Activated naive CD8-positive, alpha-beta T cell treated with anti-CD3 and anti-CD28 coated beads, Interleukin-2, amount 50 U/mL, for 24 hours (primary cell): ENCODE data around the gene NUMB.

Experiments
- ATAC-seq: fragments of 150-1000 bp; cut with Tn5 transposase; one replicate; pipeline ENCODE4 v1.10.0; 2021
- DNase-seq: peaks from one replicate; pipeline ENCODE4 v3.0.0; 2021
- H3K27ac Mint-ChIP-seq: one replicate; pipeline ENCODE4 v1.8.0; 2021; ENCODE audit warnings: mild to moderate bottlenecking, mixed read lengths
- H3K27me3 Mint-ChIP-seq: one replicate; pipeline ENCODE4 v1.8.0; 2021; ENCODE audit warnings: mixed read lengths
- H3K36me3 Mint-ChIP-seq: one replicate; pipeline ENCODE4 v1.8.0; 2021; ENCODE audit warnings: low read depth, mixed read lengths
- H3K4me1 Mint-ChIP-seq: one replicate; pipeline ENCODE4 v1.8.0; 2021; ENCODE audit warnings: mixed read lengths
- H3K4me3 Mint-ChIP-seq: one replicate; pipeline ENCODE4 v1.8.0; 2021; ENCODE audit warnings: mild to moderate bottlenecking, moderate library complexity, mixed read lengths
- H3K9me3 Mint-ChIP-seq: one replicate; pipeline ENCODE4 v1.8.0; 2021; ENCODE audit warnings: mixed read lengths

NUMB gene

DNA sequence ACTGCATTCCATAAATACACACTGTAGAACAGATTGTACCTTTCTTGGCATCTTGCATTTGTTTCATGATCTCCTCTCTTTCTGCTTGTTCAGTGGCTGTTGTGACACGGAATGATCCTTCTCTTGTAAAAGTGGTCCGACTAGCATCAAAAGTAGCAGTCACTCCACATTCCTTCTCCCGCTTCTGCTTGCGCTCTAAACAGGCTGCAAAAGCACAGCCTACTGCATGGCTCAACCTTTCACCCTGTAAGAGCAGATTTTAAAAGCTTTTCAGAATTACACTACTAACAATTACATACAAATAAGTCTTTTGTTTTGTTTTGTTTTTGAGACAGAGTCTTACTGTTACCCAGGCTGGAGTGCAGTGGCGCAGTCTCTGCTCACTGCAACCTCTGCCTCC is 171.3 kb downstream of the NUMB start:
- no peak overlapping the region for H3K27ac Mint-ChIP-seq
- peaks cover 28% of the 10 kb centered on the region for H3K4me1 Mint-ChIP-seq
- H3K9me3 Mint-ChIP-seq = no peaks in the 10 kb centered on the region
- peaks cover 40% of the 10 kb centered on the region for H3K36me3 Mint-ChIP-seq
- H3K27me3 Mint-ChIP-seq = no peaks in the 10 kb centered on the region
- DNase-seq = no peak
- no peak for ATAC-seq
- H3K4me3 Mint-ChIP-seq = no peak overlapping the region

DNA sequence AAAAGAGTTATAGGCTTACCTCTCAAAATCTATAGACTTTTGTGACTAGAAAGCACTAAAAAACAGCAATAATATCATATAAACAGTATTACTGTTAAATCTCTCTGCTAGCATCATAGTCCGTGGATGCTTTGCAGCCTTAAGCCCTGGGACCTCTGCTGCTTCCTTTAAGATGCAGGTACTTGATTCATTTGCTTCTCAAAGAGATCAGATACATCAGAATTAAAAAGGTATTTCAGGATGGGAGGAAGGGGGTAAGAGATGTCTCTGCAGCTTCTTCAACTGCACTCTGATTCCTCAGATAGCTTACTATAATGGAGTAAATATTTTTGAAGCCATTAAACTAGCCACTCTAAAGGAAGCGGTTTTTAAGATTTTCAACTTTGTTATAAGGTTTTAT is 171.7 kb downstream of the NUMB start:
- no peak overlapping the region for H3K4me3 Mint-ChIP-seq
- H3K4me1 Mint-ChIP-seq = peaks cover 27% of the 10 kb centered on the region
- no peak overlapping the region for H3K27ac Mint-ChIP-seq
- no peak for ATAC-seq
- H3K27me3 Mint-ChIP-seq = no peaks in the 10 kb centered on the region
- peaks cover 39% of the 10 kb centered on the region for H3K36me3 Mint-ChIP-seq
- no peak for DNase-seq
- H3K9me3 Mint-ChIP-seq = no peaks in the 10 kb centered on the region

DNA sequence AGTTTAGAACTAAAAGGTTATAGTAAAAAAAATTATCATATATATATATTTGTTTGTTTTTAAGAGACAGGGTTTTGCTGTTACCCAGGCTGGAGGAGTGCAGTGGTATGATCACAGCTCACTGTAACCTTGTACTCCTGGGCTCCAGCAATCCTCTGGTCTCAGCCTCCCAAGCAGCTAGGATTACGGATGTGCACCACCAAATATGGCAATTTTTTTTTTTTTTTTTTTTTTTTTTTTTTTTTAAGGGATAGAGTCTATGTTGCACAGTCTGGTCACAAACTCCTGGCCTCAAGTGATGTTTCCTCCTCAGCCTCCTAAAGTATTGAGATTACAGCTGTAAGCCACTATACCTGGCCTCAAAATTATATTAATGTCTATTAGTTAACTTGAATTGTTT is 172.4 kb downstream of the NUMB start:
- Mint-ChIP-seq H3K9me3 (no peaks in the 10 kb centered on the region), H3K27me3 (no peaks in the 10 kb centered on the region), H3K27ac (no peak overlapping the region), H3K4me3 (no peak overlapping the region), H3K4me1 (peaks cover 26% of the 10 kb centered on the region), H3K36me3 (peaks cover 39% of the 10 kb centered on the region)
- ATAC-seq = no peak
- no peak for DNase-seq

DNA sequence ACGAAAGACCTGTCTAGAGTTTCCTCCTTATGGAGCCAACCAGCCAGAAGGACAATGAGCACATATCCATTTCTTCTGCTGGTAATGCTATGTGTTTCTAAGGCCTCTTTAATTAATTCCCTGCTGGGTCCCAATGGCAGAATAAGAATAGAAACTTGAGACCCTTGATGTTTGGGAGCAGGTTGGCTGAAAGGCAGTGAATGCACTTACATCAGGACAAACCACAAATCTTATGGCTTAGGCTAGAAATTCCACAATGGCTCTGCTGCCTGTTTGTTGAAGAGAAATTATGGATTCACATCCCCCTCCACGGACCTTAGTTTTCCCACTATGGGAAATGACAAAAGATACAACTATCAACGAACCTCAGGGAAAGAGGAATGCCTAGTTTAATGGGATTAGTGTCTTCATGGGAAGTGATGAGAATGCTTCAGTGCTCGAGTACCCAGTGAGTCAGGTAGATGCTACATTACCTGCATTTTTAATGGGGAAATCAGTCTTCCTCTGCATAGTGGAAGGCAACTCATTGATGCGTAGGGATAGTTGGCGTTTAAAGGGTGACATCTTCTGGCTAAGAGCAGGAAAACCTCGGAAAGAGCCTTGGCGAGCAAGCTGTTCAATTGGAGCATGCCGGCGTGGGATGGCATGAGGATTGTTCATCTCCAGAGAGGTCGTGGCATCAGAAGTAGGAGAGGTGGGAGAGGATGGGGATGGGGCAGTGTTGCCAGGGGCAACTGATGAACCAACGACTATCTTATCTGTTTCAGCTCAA is 174.6 kb downstream of the NUMB start:
- DNase-seq (no peak), ATAC-seq (no peak)
- Mint-ChIP-seq H3K27me3 (no peaks in the 10 kb centered on the region), H3K27ac (no peak overlapping the region), H3K4me3 (no peak overlapping the region), H3K36me3 (peaks cover 49% of the 10 kb centered on the region), H3K9me3 (no peaks in the 10 kb centered on the region), H3K4me1 (peaks cover 4% of the 10 kb centered on the region)

DNA sequence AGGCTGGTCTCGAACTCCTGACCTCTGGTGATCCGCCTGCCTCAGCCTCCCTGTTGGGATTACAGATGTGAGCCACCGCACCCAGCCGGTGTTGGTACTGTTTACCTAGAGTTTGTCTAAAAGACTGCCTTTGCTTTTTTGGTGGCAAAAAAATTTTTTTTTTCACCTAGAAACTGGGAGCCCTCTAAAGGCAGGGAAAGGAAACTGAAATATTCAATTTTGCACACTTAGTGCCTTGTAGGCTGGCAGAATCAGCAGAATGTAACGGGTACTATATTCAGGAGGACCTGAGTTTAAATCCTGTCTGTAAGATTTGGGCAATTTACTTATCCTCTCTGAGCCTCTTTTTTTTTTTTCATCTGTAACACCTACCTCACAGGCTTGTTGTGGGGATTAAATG is 177.4 kb downstream of the NUMB start:
- no peak overlapping the region for H3K27ac Mint-ChIP-seq
- no peaks in the 10 kb centered on the region for H3K27me3 Mint-ChIP-seq
- no peaks in the 10 kb centered on the region for H3K9me3 Mint-ChIP-seq
- DNase-seq = no peak
- peaks cover 52% of the 10 kb centered on the region for H3K36me3 Mint-ChIP-seq
- H3K4me1 Mint-ChIP-seq = peaks cover 4% of the 10 kb centered on the region
- no peak for ATAC-seq
- H3K4me3 Mint-ChIP-seq = no peak overlapping the region

DNA sequence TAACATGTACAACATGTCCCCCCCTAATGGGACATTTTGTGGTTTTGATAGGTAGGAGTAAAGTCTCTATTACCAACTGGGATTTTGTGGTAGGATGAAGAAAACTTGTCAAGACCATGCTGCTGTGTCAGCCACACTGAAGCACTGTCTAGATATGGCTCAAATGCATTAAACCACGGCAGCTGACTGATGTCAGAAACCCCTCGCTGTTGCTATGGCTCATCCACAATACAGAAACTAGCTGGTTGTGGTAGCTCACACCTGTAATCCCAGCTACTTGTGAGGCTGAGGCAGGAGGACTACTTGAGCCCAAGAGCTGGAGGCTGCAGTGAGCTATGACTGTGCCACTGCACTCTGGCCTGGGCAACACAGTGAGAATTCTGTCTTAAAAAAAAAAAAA is 181.0 kb downstream of the NUMB start:
- DNase-seq = no peak
- Mint-ChIP-seq H3K4me1 (peaks cover 4% of the 10 kb centered on the region), H3K9me3 (no peaks in the 10 kb centered on the region), H3K4me3 (no peak overlapping the region), H3K36me3 (peaks cover 27% of the 10 kb centered on the region), H3K27ac (no peak overlapping the region), H3K27me3 (no peaks in the 10 kb centered on the region)
- ATAC-seq = no peak

DNA sequence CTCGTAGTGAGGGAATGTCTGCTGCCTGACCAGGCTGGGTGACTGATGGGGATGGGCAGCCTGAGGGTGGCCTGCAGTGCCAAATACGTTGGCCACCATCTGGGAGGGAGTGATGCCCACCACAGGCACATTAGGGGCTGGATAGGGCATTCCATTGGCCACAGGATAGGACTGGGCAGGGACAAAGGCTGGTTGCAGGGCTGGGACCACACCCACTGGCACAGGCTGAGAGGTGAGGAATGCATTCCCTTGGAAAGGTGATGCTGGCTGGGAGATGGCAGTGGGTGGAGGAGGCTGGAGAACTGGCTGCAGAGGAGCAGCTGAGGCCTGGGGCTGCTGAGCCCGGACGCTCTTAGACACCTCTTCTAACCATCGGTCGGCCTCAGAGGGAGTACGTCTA is 181.5 kb downstream of the NUMB start:
- Mint-ChIP-seq H3K36me3 (peaks cover 24% of the 10 kb centered on the region), H3K4me1 (peaks cover under 1% of the 10 kb centered on the region), H3K27me3 (no peaks in the 10 kb centered on the region), H3K27ac (no peak overlapping the region), H3K9me3 (no peaks in the 10 kb centered on the region), H3K4me3 (no peak overlapping the region)
- DNase-seq = no peak
- no peak for ATAC-seq

DNA sequence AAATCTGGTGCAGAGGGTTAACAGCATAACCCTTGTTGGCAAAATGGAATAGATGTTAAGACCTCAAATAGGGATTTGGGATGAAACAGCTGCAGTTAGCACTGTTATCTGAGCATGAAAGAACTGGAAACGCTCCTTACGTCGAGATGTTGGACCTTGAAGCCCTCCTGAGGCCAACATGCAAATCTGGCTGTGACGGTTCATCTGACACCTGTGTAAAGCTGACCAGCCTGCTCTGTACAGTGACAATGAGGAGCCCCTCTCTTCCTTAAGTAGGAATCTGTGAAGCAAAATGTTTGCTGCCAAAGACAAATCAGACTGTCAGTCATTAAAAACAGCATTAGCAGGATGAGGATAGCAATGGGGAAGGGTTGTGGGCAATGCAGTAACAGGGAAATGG is 184.5 kb downstream of the NUMB start:
- peaks cover 9% of the 10 kb centered on the region for H3K4me1 Mint-ChIP-seq
- H3K27ac Mint-ChIP-seq = no peak overlapping the region
- ATAC-seq = no peak
- H3K36me3 Mint-ChIP-seq = peaks cover 12% of the 10 kb centered on the region
- no peak overlapping the region for H3K4me3 Mint-ChIP-seq
- no peaks in the 10 kb centered on the region for H3K9me3 Mint-ChIP-seq
- peaks cover 13% of the 10 kb centered on the region for H3K27me3 Mint-ChIP-seq
- DNase-seq = no peak

DNA sequence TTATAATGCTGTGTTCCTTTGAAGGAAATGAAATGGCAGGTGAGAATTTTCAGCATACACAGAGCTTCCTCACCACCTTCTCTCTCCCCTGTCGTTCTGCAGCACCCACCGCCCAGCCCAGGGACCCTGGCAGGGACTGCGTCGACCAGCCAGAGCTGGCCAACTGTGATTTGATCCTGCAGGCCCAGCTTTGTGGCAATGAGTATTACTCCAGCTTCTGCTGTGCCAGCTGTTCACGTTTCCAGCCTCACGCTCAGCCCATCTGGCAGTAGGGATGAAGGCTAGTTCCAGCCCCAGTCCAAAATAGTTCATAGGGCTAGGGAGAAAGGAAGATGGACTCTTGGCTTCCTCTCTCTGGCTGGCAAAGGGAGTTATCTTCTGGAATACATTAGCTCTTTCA is 186.0 kb downstream of the NUMB start:
- Mint-ChIP-seq H3K27ac (no peak overlapping the region), H3K4me3 (no peak overlapping the region), H3K9me3 (no peaks in the 10 kb centered on the region), H3K27me3 (peaks cover 18% of the 10 kb centered on the region), H3K4me1 (peaks cover 9% of the 10 kb centered on the region), H3K36me3 (peaks cover 11% of the 10 kb centered on the region)
- ATAC-seq (no peak), DNase-seq (no peak)

DNA sequence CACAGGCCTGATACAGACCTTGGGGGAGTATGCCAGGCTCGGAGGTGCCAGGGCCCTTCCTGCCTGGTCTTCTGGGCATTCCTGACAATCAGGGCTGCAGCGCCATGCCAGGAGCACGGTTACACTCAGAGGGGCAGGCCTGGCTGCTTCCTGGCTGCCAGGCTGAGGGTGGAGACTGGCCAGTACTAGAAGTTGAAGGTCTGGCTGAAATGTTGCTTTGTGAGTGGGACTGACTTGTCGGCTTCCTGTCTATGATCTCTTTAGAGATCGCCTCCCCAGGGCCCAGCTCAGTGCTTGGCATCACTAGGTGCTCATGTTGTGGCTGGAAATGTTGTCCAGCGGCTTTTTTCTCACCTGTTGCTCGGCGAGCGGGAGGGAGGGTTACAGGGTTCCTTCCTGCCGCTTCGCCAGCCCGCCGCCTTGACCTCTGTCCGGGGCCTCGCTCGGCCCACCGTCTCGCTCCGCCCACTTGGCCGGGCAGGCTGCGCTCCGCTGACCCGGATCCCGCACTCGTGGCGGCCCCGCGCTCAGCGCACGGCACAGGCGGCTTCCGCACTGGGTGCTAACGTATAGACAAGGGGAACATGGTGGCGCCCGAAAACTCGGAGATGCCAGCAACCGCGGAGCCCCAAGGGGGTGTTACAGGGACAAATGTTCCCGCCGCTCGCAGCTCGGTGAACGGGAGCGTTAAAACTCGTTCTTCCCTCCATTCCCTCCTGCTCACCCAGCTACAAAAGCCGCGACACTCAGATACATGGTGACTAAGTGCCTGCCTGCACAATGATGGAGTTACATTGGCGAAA is 188.4 kb downstream of the NUMB start:
- H3K4me3 Mint-ChIP-seq = peak overlapping the region; percentile 58
- peaks cover 9% of the 10 kb centered on the region for H3K4me1 Mint-ChIP-seq
- DNase-seq (peak; percentile 30), ATAC-seq (peak; percentile 37)
- H3K27me3 Mint-ChIP-seq = peaks cover 18% of the 10 kb centered on the region
- H3K36me3 Mint-ChIP-seq = no peaks in the 10 kb centered on the region
- H3K9me3 Mint-ChIP-seq = no peaks in the 10 kb centered on the region
- peak overlapping the region; percentile 5 for H3K27ac Mint-ChIP-seq

DNA sequence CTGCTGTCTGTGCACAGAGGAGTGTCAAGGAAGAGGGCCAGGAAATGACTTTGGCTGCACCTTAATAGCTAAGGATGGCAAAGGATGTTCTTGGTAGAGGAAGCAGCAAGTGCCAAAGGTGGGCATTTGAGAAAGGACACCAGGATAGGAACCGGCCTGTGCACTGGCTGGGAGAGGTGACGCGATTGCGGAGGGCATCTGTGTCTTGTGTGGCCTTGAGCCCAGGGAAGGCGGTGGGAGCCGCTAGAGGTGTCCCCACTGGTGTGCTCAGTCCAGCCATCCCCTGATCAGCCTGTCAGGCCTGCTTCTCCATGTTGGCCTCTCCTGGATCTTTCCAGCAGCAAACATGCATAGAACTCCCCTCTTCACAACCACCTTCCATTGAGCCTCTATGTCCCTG is 190.9 kb downstream of the NUMB start:
- Mint-ChIP-seq H3K9me3 (no peaks in the 10 kb centered on the region), H3K36me3 (no peaks in the 10 kb centered on the region), H3K27me3 (peaks cover 22% of the 10 kb centered on the region), H3K27ac (no peak overlapping the region), H3K4me3 (no peak overlapping the region), H3K4me1 (peaks cover 9% of the 10 kb centered on the region)
- no peak for DNase-seq
- ATAC-seq = no peak

DNA sequence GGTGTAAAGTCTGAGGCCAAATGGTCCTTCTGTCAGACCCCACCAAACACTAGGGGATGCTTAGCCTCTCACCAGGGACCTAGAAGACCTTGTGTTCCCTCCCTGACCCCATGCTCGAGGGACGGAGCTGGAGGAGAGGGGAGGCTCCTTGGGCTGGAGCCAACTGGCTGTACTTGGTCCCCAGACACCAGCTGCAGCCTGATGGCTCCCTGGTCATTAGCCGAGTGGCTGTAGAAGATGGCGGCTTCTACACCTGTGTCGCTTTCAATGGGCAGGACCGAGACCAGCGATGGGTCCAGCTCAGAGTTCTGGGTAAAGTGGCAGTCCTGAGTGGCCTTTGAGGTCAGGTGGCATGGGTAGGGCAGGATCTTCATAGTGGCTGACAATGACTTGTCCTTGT is 192.0 kb downstream of the NUMB start:
- no peaks in the 10 kb centered on the region for H3K36me3 Mint-ChIP-seq
- H3K4me1 Mint-ChIP-seq = peaks cover 9% of the 10 kb centered on the region
- H3K4me3 Mint-ChIP-seq = no peak overlapping the region
- ATAC-seq (no peak), DNase-seq (no peak)
- peaks cover 22% of the 10 kb centered on the region for H3K27me3 Mint-ChIP-seq
- H3K27ac Mint-ChIP-seq = no peak overlapping the region
- H3K9me3 Mint-ChIP-seq = no peaks in the 10 kb centered on the region

DNA sequence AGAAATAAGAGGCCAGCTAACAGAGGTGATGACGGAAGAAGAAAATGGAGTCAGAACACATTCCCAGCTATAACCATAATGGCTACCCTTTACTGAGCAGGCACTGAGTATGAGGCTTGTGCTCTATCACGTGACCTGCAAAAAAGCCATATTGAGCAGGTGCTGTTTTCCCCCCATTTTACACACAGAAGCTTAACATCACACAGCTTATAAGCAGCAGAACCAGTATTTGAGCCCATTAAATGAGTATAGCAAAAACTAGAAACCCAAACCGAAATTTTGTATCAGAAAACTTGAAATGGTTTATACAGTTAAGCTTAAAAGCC is 192.7 kb downstream of the NUMB start:
- no peak overlapping the region for H3K27ac Mint-ChIP-seq
- peaks cover 17% of the 10 kb centered on the region for H3K27me3 Mint-ChIP-seq
- no peaks in the 10 kb centered on the region for H3K9me3 Mint-ChIP-seq
- H3K4me3 Mint-ChIP-seq = no peak overlapping the region
- ATAC-seq (no peak), DNase-seq (no peak)
- peaks cover 8% of the 10 kb centered on the region for H3K4me1 Mint-ChIP-seq
- H3K36me3 Mint-ChIP-seq = no peaks in the 10 kb centered on the region

DNA sequence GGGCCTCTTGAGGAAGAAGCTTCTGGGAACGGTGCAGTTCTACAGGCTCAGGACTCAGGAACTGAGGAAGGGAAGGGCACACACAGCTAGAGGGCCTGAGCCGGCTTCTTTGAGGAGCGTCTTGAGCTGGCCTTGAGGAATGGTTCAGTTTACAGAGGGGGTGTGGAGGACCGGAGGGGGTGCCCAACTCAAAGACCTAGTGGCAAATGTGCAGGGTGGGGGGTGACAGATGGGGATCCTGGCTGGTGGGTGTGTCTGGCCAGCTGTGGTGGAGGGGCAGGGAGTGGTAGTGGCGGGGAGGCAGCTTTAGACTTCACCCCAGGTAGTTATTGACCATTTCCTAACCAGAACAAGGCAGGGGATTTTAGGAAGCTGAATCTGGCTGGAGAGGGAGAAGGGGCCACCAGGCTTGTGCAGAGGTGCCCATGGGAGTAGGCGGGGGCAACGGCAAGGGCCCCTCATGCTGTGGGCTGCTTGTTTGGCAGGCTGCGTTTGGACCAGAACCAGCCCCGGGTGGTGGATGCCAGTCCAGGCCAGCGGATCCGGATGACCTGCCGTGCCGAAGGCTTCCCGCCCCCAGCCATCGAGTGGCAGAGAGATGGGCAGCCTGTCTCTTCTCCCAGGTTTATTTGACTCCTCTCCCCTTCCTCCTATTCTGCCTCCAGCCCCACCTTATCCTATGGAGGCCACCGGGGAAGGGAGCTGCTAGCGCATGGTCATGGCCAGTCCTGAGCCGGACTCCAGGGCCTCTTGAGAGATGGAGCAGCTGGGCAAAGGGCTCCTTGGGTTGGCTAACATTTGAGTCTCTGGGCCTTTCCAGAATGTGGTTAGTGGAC is 193.2 kb downstream of the NUMB start:
- Mint-ChIP-seq H3K4me1 (peaks cover 2% of the 10 kb centered on the region), H3K4me3 (no peak overlapping the region), H3K9me3 (no peaks in the 10 kb centered on the region), H3K27ac (no peak overlapping the region), H3K27me3 (peaks cover 11% of the 10 kb centered on the region), H3K36me3 (no peaks in the 10 kb centered on the region)
- ATAC-seq (no peak), DNase-seq (no peak)
